HCT116 (cell line): Measurements from ENCODE around the gene SLC16A1. TPM values are rescaled to one million over a fixed set of nuclear protein-coding genes. Genes with fewer than 3 reads are reported as not detected.

ENCODE experiments used
- ATAC-seq: fragments of 200-7000 bp; cut with Tn5 transposase; 2 replicates; pipeline ENCODE4 v1.9.1; 2020; ENCODE audit warnings: mild to moderate bottlenecking, moderate library complexity
- BruUV-seq: library from RNA; stranded (reverse); fragments of 400-500 nt; replicated peaks from 2 replicates; lab custom pipeline; 2021; lab: Mats Ljungman, UMichigan
- CTCF ChIA-PET: fragments of 300-600 bp; sonication (Branson Sonifier 250); formaldehyde crosslinking; loops from one replicate; lab custom pipeline; 2021; ENCODE audit warnings: antibody characterized with exemption; lab: Charles Lee
- POLR2A ChIA-PET: fragments of 300-600, 350-600 bp; sonication (Branson Sonifier 250); formaldehyde crosslinking; loops from one replicate; lab custom pipeline; 2021; ENCODE audit warnings: antibody characterized with exemption; lab: Charles Lee
- RAD21 ChIA-PET, 2 experiments: fragments of 300-600 bp; sonication (Branson Sonifier 250); formaldehyde crosslinking; loops; one replicate each; lab custom pipeline; 2023; ENCODE audit warnings: low total read pairs in 2 of 2; ENCODE audit not compliant: uncharacterized antibody in 2 of 2, unreplicated experiment in 2 of 2, low non-redundant PET in 1 of 2; lab: Charles Lee
- DNase-seq: peaks from one replicate; pipeline ENCODE4 v3.0.0-alpha.2; 2010; ENCODE audit warnings: low read depth, low spot score
- H2AFZ ChIP-seq: fragments of 200-600 bp; shearing (Covaris generic), sonication (generic); 2 replicates; pipeline ENCODE4 v1.6.1; 2017; ENCODE audit warnings: low read depth, mixed run types, mixed read lengths, antibody characterized with exemption, low read length; ENCODE audit not compliant: poor library complexity, severe bottlenecking
- H3K27ac ChIP-seq: 2 replicates; pipeline ENCODE4 v1.5.1; 2012; ENCODE audit warnings: low read depth, low read length
- H3K27me3 ChIP-seq: fragments of 200-600 bp; sonication (generic); 2 replicates; pipeline ENCODE4 v1.6.1; 2016; ENCODE audit warnings: mixed run types, low read length, mixed read lengths; ENCODE audit not compliant: insufficient read depth
- H3K36me3 ChIP-seq, 2 experiments: fragments of 200-500 bp in 1 of 2; fragments of 200-600 bp in 1 of 2; sonication (Bioruptor generic) in 1 of 2; sonication (generic) in 1 of 2; 2 replicates each; pipeline versions ENCODE4 v1.5.1 to v1.6.1; 2014 to 2016; ENCODE audit warnings: low read length in 2 of 2, inconsistent platforms in 1 of 2, mixed read lengths in 1 of 2, mixed run types in 1 of 2; ENCODE audit not compliant: insufficient read depth in 2 of 2, control insufficient read depth in 1 of 2
- H3K4me1 ChIP-seq, 2 experiments: fragments of 200-600 bp in 1 of 2; sonication (generic) in 1 of 2; 2 replicates each; pipeline versions ENCODE4 v1.5.1 to v1.6.1; 2012 to 2017; ENCODE audit warnings: low read length in 2 of 2, inconsistent platforms in 1 of 2, mild to moderate bottlenecking in 1 of 2, mixed read lengths in 1 of 2, mixed run types in 1 of 2, moderate library complexity in 1 of 2; ENCODE audit not compliant: insufficient read depth in 2 of 2, control insufficient read depth in 1 of 2
- H3K4me2 ChIP-seq: fragments of 200-600 bp; sonication (generic); 2 replicates; pipeline ENCODE4 v1.6.1; 2017; ENCODE audit warnings: mixed run types, low read length, mixed read lengths
- H3K4me3 ChIP-seq, 2 experiments: fragments of 200-600 bp in 1 of 2; sonication (generic) in 1 of 2; replicated peaks in 1 of 2; 2 replicates each; pipeline ENCODE4 v1.5.1; 2011 to 2016; ENCODE audit warnings: low read length in 2 of 2, control low read depth in 1 of 2, low read depth in 1 of 2, mild to moderate bottlenecking in 1 of 2, mixed read lengths in 1 of 2, mixed run types in 1 of 2
- H3K79me2 ChIP-seq: fragments of 200-600 bp; sonication (generic); 2 replicates; pipeline ENCODE4 v1.6.1; 2017; ENCODE audit warnings: mild to moderate bottlenecking, mixed run types, low read length, moderate library complexity, mixed read lengths; ENCODE audit not compliant: insufficient read depth
- H3K9ac ChIP-seq: fragments of 200-600 bp; sonication (generic); 2 replicates; pipeline ENCODE4 v1.6.1; 2016; ENCODE audit warnings: low read length, mixed read lengths
- H3K9me2 ChIP-seq: fragments of 200-600 bp; sonication (generic), shearing (Covaris generic); 2 replicates; pipeline ENCODE4 v1.6.1; 2017; ENCODE audit warnings: mixed run types, mild to moderate bottlenecking, moderate library complexity; ENCODE audit not compliant: insufficient read depth
- H3K9me3 ChIP-seq, 2 experiments: fragments of 200-500 bp in 1 of 2; fragments of 200-600 bp in 1 of 2; sonication (Bioruptor generic) in 1 of 2; sonication (generic) in 1 of 2; 2 replicates each; pipeline ENCODE4 v1.6.1; 2014 to 2017; ENCODE audit warnings: low read length in 2 of 2, mixed read lengths in 2 of 2, inconsistent platforms in 1 of 2, low read depth in 1 of 2, mild to moderate bottlenecking in 1 of 2, mixed run types in 1 of 2, moderate library complexity in 1 of 2; ENCODE audit not compliant: control insufficient read depth in 1 of 2, insufficient read depth in 1 of 2
- H4K20me1 ChIP-seq: fragments of 200-600 bp; sonication (generic), shearing (Covaris generic); 2 replicates; pipeline ENCODE4 v1.6.1; 2017; ENCODE audit warnings: mixed run types, mild to moderate bottlenecking, moderate library complexity; ENCODE audit not compliant: insufficient read depth
- CBX3 ChIP-seq: IDR thresholded peaks from 2 replicates; pipeline ENCODE4 v1.6.1; 2012; ENCODE audit warnings: low read depth
- EGR1 ChIP-seq: IDR thresholded peaks from 2 replicates; pipeline ENCODE4 v1.6.1; 2012; ENCODE audit warnings: low read depth
- ELF1 ChIP-seq: IDR thresholded peaks from 2 replicates; pipeline ENCODE4 v1.6.1; 2012; ENCODE audit warnings: low read depth, borderline replicate concordance
- EZH2phosphoT487 ChIP-seq: fragments of 200-600 bp; IDR thresholded peaks from 2 replicates; pipeline ENCODE4 v1.6.1; 2018; ENCODE audit warnings: antibody characterized with exemption, borderline replicate concordance
- FOSL1 ChIP-seq: IDR thresholded peaks from 2 replicates; pipeline ENCODE4 v1.6.1; 2012; ENCODE audit warnings: low read depth
- POLR2A ChIP-seq: IDR thresholded peaks from 2 replicates; pipeline ENCODE4 v1.7.0; 2011; ENCODE audit warnings: borderline replicate concordance; ENCODE audit not compliant: insufficient read depth, insufficient read length; ENCODE audit errors: extremely low read depth
- POLR2AphosphoS5 ChIP-seq: IDR thresholded peaks from 2 replicates; pipeline ENCODE4 v1.6.1; 2011; ENCODE audit warnings: mild to moderate bottlenecking, low read depth, low read length, moderate library complexity
- SIN3A ChIP-seq: IDR thresholded peaks from 2 replicates; pipeline ENCODE4 v1.6.1; 2012; ENCODE audit warnings: low read depth
- TCF7L2 ChIP-seq: IDR thresholded peaks from 2 replicates; pipeline ENCODE4 v1.7.0; 2011; ENCODE audit warnings: borderline replicate concordance, inconsistent platforms; ENCODE audit not compliant: insufficient read depth, insufficient read length; ENCODE audit errors: extremely low read depth
- intact Hi-C: fragments of 100-400 bp; cut with micrococcal nuclease; formaldehyde crosslinking; loops from 2 replicates; pipeline ENCODE4 v1.10.0; 2022
- total RNA-seq: library from RNA; stranded (reverse); gene quantifications from one replicate; pipeline ENCODE4 v1.2.1, GENCODE V29; 2021; ENCODE audit not compliant: unreplicated experiment

Gene SLC16A1
- total RNA-seq, 1 experiment from 2014 or later, result 96.7 TPM

DNA sequence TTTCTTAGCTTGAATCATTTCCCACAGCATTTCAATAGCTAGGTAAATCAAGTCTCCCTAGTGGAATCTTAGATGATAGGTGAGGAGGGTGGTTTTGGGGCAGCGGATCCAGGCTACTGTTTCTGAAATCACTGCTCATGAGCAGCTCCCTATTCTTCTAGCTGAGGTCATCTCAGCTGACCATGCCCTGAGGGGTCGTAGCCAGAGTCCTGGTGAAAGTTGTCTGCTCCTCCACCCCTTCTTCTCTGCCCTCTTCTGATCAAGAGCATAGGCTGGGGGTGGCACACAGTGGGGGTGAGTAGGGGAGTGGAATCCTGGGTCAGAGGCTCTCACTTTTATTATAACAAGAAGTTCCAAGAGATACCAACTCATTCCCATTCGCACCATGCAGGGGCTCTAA is 76.2 kb downstream of the SLC16A1 start:
- Histone ChIP-seq H3K9ac (no peak overlapping the region), H3K79me2 (no peaks in the 10 kb centered on the region), H3K9me3 (no peaks in the 10 kb centered on the region), H4K20me1 (no peaks in the 10 kb centered on the region), H3K27ac (no peak overlapping the region), H3K27me3 (no peaks in the 10 kb centered on the region), H2AFZ (no peak overlapping the region), H3K4me3 (no peak overlapping the region), H3K9me2 (no peaks in the 10 kb centered on the region), H3K36me3 (no peaks in the 10 kb centered on the region), H3K4me2 (no peak overlapping the region), H3K4me1 (no peaks in the 10 kb centered on the region)
- intact Hi-C loops, result loop anchor here (5.0 kb wide), 1 partner anchor 163 kb away; the partner anchor contains the start of gene PPM1J
- BruUV-seq, result no TSS peak
- no peak for ATAC-seq
- ChIA-PET POLR2A (interaction anchor here (1.1 to 1.4 kb wide), 3 partner anchors 76 to 193 kb away, joined by 3 to 5 read pairs (median 3); partner anchors contain the start of gene SLC16A1), RAD21 (interaction anchor here (0.6 to 1.8 kb wide), 2 partner anchors 12 to 163 kb away, joined by 3 to 13 read pairs; no protein-coding TSS in a partner anchor), CTCF (interaction anchor here (1.3 to 4.7 kb wide), 4 partner anchors 10 to 193 kb away, joined by 3 to 46 read pairs (median 16); partner anchors contain the start of gene LRIG2)
- TF ChIP-seq ELF1, result no peak
- no peak for TF ChIP-seq POLR2AphosphoS5
- TF ChIP-seq EGR1, result no peak
- TF ChIP-seq SIN3A, result no peak
- TF ChIP-seq CBX3, result no peak
- no peak for DNase-seq

DNA sequence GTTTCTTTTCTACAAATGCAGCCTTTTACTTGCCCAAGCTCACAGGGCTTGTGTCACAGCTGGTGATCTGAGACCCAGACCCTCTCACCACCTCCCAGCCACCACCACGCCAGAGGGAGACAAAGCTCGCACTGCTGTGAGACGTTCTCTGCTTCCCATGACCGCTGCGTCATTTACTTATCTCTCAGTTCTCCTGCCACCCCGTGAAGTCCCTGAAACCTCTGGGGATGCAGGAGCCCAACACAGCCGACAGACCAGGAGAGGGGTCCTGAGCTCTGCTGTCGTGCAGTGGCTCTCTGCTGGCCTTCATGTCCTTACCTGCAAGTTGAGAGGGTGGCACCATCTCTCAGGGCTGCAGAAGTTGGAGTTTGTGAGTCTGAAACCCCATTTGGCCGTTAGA is 77.7 kb downstream of the SLC16A1 start:
- Histone ChIP-seq H3K4me2 (no peak overlapping the region), H3K9me2 (no peaks in the 10 kb centered on the region), H4K20me1 (no peaks in the 10 kb centered on the region), H3K4me3 (no peak overlapping the region), H3K79me2 (no peaks in the 10 kb centered on the region), H2AFZ (no peak overlapping the region), H3K27ac (no peak overlapping the region), H3K27me3 (no peaks in the 10 kb centered on the region), H3K9me3 (no peaks in the 10 kb centered on the region), H3K36me3 (no peaks in the 10 kb centered on the region), H3K4me1 (no peaks in the 10 kb centered on the region), H3K9ac (no peak overlapping the region)
- POLR2A ChIA-PET, result no interaction called here
- CTCF ChIA-PET, result interaction anchor here (4.7 kb wide), 1 partner anchor 195 kb away, joined by 28 read pairs; the partner anchor contains the start of gene LRIG2
- DNase-seq (no peak), ATAC-seq (no peak)
- RAD21 ChIA-PET, result no interaction called here
- TF ChIP-seq TCF7L2, result no peak
- no peak for TF ChIP-seq POLR2A
- no peak for TF ChIP-seq EGR1
- TF ChIP-seq FOSL1, result no peak
- TF ChIP-seq EZH2phosphoT487, result no peak
- TF ChIP-seq ELF1, result no peak
- intact Hi-C loops, result no loop called here
- BruUV-seq, result no TSS peak
